Muscle layer of duodenum (tissue), 2 donors: ENCODE results near the gene CATSPER1.
"Not testable (repeated sequence)": the region's sequence is repeated elsewhere in the genome, so short reads cannot be mapped to it uniquely, and the experiment has no call there.

ENCODE experiments used
- H3K27ac ChIP-seq: one replicate; pipeline ENCODE4 v1.7.0; 2013; ENCODE audit warnings: mild to moderate bottlenecking, low read length
- H3K27me3 ChIP-seq: one replicate; pipeline ENCODE4 v1.7.0; 2013; ENCODE audit warnings: low read depth, mild to moderate bottlenecking, control low read depth, low read length
- H3K36me3 ChIP-seq, 2 donors: one replicate each; pipeline ENCODE4 v1.7.0; 2013; ENCODE audit warnings: low read length in 2 of 2, control low read depth in 1 of 2, mild to moderate bottlenecking in 1 of 2; ENCODE audit not compliant: insufficient read depth in 2 of 2, control insufficient read depth in 1 of 2
- H3K4me1 ChIP-seq, 2 donors: one replicate each; pipeline ENCODE4 v1.7.0; 2013; ENCODE audit warnings: low read length in 2 of 2, mild to moderate bottlenecking in 2 of 2, control low read depth in 1 of 2, moderate library complexity in 1 of 2; ENCODE audit not compliant: insufficient read depth in 2 of 2, control insufficient read depth in 1 of 2
- H3K4me3 ChIP-seq, 2 donors: one replicate each; pipeline ENCODE4 v1.7.0; 2013; ENCODE audit warnings: low read length in 2 of 2, low read depth in 1 of 2, mild to moderate bottlenecking in 1 of 2
- H3K9me3 ChIP-seq, 2 donors: one replicate each; pipeline ENCODE4 v1.7.0; 2013; ENCODE audit warnings: low read length in 2 of 2, control low read depth in 1 of 2, mild to moderate bottlenecking in 1 of 2; ENCODE audit not compliant: control insufficient read depth in 1 of 2
- donor health status: healthy.

The CATSPER1 gene

DNA sequence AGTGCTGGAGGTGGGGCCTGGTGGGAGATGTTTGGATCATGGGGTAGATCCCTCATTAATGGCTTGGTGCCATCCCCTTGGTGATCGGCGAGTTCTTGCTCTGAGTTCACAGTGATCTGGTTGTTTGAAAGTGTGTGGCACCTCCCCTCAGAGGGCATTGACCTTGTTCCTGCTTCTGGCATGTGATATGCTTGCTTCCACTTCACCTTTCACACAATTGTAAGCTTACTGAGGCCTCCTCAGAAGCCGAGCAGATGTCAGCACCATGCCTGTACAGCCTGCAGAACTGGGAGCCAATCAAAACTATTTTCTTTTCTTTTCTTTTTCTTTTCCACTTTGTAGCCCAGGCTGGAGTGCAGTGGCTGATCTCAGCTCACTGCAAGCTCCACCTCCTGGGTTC is 11.0 kb upstream of the CATSPER1 start:
- no peaks in the 10 kb centered on the region for H3K9me3 ChIP-seq
- no peaks in the 10 kb centered on the region for H3K4me1 ChIP-seq
- H3K4me3 ChIP-seq: no peak overlapping the region
- no peaks in the 10 kb centered on the region for H3K27me3 ChIP-seq
- H3K36me3 ChIP-seq: no peaks in the 10 kb centered on the region
- no peak overlapping the region for H3K27ac ChIP-seq

- Histone ChIP-seq H3K36me3 (no peaks in the 10 kb centered on the region), H3K4me1 (no peaks in the 10 kb centered on the region), H3K27me3 (no peaks in the 10 kb centered on the region), H3K9me3 (no peaks in the 10 kb centered on the region), H3K27ac (no peak overlapping the region), H3K4me3 (no peak overlapping the region)
Observed at GRCh38 chr11:66036334-66036710, 10.0 kb upstream of the CATSPER1 start.

DNA sequence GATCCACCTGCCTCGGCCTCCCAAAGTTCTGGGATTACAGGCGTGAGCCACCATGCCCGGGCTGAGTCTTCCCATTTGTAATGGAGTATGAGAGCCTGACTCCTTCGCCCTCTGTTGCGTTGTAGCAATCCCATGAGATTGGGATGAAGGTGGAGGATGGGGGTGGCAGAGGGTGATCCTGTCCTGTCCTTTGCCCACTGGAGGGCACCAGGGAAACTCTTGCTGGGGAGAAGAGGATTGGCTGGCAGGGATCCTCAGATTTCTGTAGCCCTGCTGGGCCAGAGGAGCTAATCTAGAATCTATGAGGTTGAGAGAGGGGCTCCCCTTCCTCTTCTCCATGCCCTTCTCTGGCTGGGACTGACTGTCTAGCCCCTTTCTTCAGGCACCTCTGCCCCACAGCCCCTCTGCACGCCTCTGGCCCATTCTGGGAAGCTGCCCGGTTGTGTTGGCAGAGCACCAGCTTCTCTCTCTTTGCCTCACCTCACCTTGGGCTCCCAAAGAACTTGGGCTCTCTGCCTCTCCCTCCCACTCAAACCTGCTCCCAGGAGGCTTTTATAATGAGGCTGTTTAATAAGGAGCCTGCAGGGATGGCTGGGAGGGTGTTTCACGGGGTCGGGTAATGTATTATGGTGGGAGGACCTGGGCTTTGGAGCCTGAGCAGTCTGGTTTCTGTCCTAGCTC is 9.5 kb upstream of the CATSPER1 start:
- Histone ChIP-seq H3K9me3 (no peaks in the 10 kb centered on the region), H3K4me1 (no peaks in the 10 kb centered on the region), H3K36me3 (no peaks in the 10 kb centered on the region), H3K4me3 (no peak overlapping the region), H3K27me3 (no peaks in the 10 kb centered on the region), H3K27ac (no peak overlapping the region)

DNA sequence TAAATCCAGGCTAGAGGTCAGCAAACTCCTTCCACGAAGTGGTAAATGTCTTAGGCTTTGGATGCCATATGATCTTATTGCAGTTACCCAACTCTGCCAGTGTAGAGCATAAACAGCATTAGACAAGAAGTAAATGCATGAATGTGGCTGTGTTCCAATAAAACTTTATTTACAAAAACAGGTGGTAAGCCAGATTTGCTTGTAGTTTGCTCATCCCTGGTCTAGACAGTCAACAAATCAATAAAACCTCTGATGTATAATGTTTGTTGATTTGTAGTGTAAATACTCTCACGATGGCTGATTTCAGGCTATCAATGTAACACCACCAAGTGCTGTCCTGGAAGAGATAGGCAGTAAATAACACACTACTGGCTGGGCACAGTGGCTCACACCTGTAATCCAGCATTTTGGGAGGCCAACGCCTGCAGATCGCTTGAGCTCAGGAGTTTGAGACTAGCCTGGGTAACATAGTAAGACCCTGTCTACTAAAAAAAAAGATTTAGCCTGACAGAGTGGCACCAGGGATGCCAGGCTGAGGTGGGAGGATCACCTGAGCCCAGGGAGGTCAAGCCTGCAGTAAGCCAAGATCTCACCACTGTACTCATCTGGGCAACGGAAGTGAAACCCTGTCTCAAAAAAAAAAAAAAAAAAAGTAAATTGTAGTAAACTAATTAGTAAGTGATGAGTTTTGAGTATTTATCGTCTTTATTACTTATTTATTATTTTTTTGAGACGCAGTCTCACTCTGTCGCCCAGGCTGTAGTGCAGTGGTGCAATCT is 6.9 kb upstream of the CATSPER1 start:
- no peak overlapping the region for H3K4me3 ChIP-seq
- H3K9me3 ChIP-seq: no peaks in the 10 kb centered on the region
- H3K4me1 ChIP-seq: no peaks in the 10 kb centered on the region
- no peaks in the 10 kb centered on the region for H3K27me3 ChIP-seq
- no peaks in the 10 kb centered on the region for H3K36me3 ChIP-seq
- H3K27ac ChIP-seq: no peak overlapping the region

DNA sequence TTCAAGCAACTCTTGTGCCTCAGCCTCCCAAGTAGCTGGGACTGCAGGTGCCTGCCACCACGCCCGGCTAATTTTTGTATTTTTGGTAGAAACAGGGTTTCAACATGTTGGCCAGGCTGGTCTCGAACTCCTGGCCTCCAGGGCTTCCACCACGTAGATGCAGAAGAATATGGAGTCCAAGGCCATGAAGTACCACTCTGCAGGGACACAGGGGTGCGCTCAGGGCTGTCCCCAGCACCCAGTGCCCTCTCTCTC is 3.2 kb downstream of the CATSPER1 start:
- H3K4me1 ChIP-seq, H3K9me3 ChIP-seq, H3K27me3 ChIP-seq, H3K27ac ChIP-seq, H3K36me3 ChIP-seq, H3K4me3 ChIP-seq: not testable (repeated sequence)

GRCh38 chr11:66022401-66023185 is 3.7 kb downstream of the CATSPER1 start:
- peaks cover 0 to 5% of the 10 kb centered on the region in 2 donors for H3K4me1 ChIP-seq
- H3K4me3 ChIP-seq: peak overlapping the region in 1 of 2 donors; percentile 36
- H3K27ac ChIP-seq: no peak overlapping the region
- no peaks in the 10 kb centered on the region for H3K9me3 ChIP-seq
- H3K27me3 ChIP-seq: no peaks in the 10 kb centered on the region
- no peaks in the 10 kb centered on the region for H3K36me3 ChIP-seq

GRCh38 chr11:66020618-66021357 is 5.5 kb downstream of the CATSPER1 start:
- Histone ChIP-seq H3K9me3 (no peaks in the 10 kb centered on the region), H3K36me3 (no peaks in the 10 kb centered on the region), H3K4me1 (peaks cover 0 to 5% of the 10 kb centered on the region in 2 donors), H3K27me3 (no peaks in the 10 kb centered on the region), H3K4me3 (no peak overlapping the region), H3K27ac (no peak overlapping the region)

GRCh38 chr11:66020212-66020611 is 6.1 kb downstream of the CATSPER1 start:
- Histone ChIP-seq H3K27ac (no peak overlapping the region), H3K36me3 (no peaks in the 10 kb centered on the region), H3K4me1 (peaks cover 0 to 5% of the 10 kb centered on the region in 2 donors), H3K4me3 (no peak overlapping the region), H3K9me3 (no peaks in the 10 kb centered on the region), H3K27me3 (no peaks in the 10 kb centered on the region)

DNA sequence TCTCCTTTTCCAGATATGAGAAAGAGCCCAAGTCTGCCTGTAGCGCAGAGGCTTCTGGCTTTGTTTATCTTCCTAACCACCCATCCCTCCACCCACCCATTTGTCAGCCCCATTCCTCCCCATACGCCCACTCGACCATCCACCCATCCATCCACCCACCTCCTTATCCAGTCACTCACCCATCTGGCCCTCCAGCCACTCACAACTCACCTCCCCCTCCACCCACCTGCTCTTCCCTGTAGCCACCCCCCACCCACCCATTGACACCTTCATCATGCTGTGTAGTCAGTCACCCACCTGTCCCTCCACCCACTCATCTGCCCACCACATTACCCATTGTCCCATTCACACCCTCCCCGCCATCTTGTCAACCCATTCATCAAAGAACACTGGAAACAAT is 9.0 kb downstream of the CATSPER1 start:
- no peak overlapping the region for H3K27ac ChIP-seq

GRCh38 chr11:66016793-66017177 is 9.5 kb downstream of the CATSPER1 start:
- Histone ChIP-seq H3K4me3 (no peak overlapping the region), H3K9me3 (no peaks in the 10 kb centered on the region), H3K36me3 (no peaks in the 10 kb centered on the region), H3K4me1 (peaks cover 0 to 4% of the 10 kb centered on the region in 2 donors), H3K27ac (no peak overlapping the region), H3K27me3 (peaks cover 12% of the 10 kb centered on the region)

More for the DNA sequence above, 9.0 kb downstream of the CATSPER1 start:
- no peaks in the 10 kb centered on the region for H3K36me3 ChIP-seq
- H3K9me3 ChIP-seq: no peaks in the 10 kb centered on the region
- peaks cover 0 to 5% of the 10 kb centered on the region in 2 donors for H3K4me1 ChIP-seq
- no peak overlapping the region for H3K4me3 ChIP-seq
- peaks cover 12% of the 10 kb centered on the region for H3K27me3 ChIP-seq
